Prostate gland (tissue), 2 donors: ENCODE data around the gene GPR179.

Source experiments
- POLR2A ChIP-seq: fragments of 450-650 bp; IDR thresholded peaks from one replicate; pipeline ENCODE4 v1.6.1; 2016; ENCODE audit warnings: antibody characterized with exemption, mild to moderate bottlenecking
- POLR2AphosphoS5 ChIP-seq: sonication (generic); formaldehyde crosslinking; IDR thresholded peaks from one replicate; pipeline ENCODE4 v1.6.1; 2017; ENCODE audit warnings: antibody characterized with exemption
- TF ChIP-seq, protein P1 (sequence below), 4 experiments: fragments of 200-600 bp in 2 of 4; fragments of 450-650 bp in 2 of 4; sonication (generic) in 2 of 4; IDR thresholded peaks; 1 replicate in 3 of 4; 2 replicates in 1 of 4; pipeline ENCODE4 v1.5.1; 2016 to 2019; ENCODE audit warnings: antibody characterized with exemption in 4 of 4, mild to moderate bottlenecking in 2 of 4, moderate library complexity in 2 of 4

- TF ChIP-seq, protein P1, sequence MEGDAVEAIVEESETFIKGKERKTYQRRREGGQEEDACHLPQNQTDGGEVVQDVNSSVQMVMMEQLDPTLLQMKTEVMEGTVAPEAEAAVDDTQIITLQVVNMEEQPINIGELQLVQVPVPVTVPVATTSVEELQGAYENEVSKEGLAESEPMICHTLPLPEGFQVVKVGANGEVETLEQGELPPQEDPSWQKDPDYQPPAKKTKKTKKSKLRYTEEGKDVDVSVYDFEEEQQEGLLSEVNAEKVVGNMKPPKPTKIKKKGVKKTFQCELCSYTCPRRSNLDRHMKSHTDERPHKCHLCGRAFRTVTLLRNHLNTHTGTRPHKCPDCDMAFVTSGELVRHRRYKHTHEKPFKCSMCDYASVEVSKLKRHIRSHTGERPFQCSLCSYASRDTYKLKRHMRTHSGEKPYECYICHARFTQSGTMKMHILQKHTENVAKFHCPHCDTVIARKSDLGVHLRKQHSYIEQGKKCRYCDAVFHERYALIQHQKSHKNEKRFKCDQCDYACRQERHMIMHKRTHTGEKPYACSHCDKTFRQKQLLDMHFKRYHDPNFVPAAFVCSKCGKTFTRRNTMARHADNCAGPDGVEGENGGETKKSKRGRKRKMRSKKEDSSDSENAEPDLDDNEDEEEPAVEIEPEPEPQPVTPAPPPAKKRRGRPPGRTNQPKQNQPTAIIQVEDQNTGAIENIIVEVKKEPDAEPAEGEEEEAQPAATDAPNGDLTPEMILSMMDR (IDR thresholded peaks at IDR 0.05), result no peak
- no peak for TF ChIP-seq POLR2A
- TF ChIP-seq POLR2AphosphoS5, result no peak
Measured at GRCh38 chr17:38338053-38338452, 5.7 kb downstream of the GPR179 start.
